HL-60/S4 treated with phorbol 12-myristate 13-acetate at 8.2 ng/mL for 4 days and 3 days (cell line): ENCODE results near the gene PLOD1.
"Not testable (repeated sequence)": the region's sequence is repeated elsewhere in the genome, so short reads cannot be mapped to it uniquely, and the experiment has no call there.

ENCODE experiments used
- in situ Hi-C: fragments of 300-500 bp; cut with MboI; formaldehyde crosslinking; loops from 2 replicates; pipeline ENCODE4 v1.15.0; 2022; ENCODE audit warnings: low sequenced_read_pairs

Gene PLOD1

DNA sequence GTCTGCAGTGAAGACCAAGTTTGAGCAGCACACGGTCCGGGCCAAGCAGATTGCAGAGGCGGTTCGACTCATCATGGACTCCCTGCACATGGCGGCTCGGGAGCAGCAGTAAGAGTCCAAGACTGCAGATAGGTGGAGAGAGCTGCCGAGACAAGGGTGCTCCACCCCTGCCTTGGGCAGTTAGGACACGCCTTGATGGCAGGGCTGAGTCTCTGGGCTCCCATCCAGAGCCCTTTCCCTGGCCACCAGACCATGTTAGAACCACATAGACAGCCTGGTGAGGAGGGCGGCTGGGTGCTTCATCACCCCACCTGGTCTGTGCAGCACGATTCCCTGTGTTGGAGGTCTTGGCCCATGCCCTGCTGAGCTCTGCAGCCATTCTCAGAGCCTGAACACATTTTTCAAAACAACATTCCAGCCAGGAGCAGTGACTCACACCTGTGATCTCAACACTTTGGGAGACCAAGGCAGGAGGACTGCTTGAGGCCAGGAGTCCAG is 67.5 kb downstream of the PLOD1 start:
- in situ Hi-C loops = no loop called here

DNA sequence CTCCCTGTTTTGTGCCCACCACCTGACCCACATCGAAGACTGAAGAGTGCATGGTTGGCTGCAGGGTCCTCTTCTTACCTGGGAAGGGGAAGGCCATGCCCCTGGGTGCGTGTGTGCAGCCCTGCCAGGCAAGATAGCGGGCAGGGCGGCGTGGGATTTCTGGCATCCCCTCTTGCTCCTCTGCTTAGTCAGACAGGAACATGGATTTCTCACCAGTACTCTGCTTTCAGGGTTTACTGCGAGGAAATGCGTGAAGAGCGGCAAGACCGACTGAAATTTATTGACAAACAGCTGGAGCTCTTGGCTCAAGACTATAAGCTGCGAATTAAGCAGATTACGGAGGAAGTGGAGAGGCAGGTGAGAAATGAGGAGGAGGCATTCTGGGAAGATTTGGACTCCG is 69.2 kb downstream of the PLOD1 start:
- in situ Hi-C loops = no loop called here

DNA sequence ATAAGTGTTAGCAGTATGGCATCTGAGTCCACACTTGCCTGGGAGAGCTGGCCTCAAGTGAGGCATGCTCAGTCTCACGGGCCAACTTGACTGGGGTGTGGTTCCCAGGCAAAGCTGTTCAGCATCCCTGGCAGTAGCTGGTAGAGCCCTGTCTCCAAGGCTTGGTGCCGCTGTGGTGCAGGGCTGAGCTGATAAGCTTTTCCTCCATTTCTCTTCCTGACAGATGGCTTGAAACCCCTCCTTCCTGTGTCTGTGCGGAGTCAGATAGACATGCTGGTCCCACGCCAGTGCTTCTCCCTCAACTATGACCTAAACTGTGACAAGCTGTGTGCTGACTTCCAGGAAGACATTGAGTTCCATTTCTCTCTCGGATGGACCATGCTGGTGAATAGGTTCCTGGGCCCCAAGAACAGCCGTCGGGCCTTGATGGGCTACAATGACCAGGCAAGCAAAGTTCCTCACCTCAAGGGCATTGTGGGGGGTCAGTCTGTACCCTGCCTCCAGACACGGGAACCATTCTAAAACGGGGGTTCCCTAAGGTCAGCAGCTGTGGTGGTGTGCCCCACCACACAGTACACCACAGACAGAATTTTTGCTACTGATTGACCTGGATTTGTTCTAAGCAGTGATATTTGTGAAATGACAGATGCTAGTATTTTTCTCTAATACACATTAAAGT is 71.1 kb downstream of the PLOD1 start:
- in situ Hi-C loops = no loop called here

DNA sequence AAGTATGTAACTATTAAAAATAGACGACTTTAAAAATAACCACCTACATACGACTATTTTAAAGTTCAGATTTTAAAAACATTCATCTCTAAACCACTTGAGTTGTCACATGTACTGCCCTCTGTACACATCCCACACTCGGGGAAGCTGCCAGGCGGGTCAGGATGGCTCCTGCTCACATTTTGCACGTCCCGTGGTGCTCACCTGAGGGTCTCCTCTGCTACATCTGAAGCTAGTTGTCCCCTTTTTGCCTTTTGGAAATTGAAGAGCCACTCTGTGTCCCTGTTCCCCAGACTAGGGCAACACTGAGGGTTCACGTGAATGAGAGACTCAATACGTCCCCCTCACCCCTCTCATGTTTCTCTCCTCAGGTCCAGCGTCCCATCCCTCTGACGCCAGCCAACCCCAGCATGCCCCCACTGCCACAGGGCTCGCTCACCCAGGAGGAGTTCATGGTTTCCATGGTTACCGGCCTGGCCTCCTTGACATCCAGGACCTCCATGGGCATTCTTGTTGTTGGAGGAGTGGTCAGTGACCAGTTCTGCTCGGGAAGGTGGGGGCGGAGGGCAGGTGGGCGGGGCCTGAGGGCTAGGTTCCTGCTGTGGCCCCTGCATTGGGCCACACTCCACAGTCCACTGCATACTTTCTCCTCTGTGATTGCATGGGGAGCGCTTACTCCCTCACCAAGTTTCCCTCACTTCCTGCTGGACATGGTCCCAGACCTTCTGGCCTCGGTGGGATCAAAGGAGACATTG is 71.8 kb downstream of the PLOD1 start:
- in situ Hi-C loops = no loop called here

DNA sequence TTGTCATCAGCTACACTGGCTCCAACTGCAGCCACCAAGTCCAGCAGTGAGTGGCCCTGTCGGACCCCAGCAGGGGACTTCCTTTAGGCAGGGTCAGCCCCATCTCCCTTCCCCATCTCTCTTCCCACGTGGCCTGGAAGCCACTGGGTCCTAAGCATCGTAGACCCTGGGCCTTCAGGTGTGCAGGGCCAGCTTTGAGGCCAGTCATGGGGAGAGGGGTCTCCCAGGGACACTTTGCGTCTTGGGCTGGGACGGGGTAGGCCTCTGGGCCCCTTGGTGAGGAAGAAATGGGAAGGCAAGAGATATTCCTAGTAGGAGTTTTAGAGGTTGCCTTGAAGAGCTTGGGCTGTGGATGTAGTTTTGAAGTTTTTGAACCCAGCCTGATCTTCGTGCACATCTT is 72.7 kb downstream of the PLOD1 start:
- in situ Hi-C loops = no loop called here

DNA sequence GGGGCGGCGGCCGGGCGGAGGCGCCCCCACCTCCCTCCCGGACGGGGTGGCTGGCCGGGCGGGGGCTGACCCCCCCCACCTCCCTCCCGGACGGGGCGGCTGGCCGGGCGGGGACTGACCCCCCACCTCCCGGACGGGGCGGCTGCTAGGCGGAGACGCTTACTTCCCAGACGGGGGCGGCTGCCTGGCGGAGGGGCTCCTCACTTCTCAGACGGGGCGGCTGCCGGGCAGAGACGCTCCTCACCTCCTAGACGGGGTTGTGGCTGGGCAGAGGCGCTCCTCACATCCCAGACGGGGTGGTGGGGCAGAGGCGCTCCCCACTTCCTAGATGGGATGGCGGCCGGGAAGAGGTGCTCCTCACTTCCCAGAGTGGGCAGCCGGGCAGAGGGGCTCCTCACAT is 73.8 kb downstream of the PLOD1 start:
- in situ Hi-C loops = not testable (repeated sequence)

DNA sequence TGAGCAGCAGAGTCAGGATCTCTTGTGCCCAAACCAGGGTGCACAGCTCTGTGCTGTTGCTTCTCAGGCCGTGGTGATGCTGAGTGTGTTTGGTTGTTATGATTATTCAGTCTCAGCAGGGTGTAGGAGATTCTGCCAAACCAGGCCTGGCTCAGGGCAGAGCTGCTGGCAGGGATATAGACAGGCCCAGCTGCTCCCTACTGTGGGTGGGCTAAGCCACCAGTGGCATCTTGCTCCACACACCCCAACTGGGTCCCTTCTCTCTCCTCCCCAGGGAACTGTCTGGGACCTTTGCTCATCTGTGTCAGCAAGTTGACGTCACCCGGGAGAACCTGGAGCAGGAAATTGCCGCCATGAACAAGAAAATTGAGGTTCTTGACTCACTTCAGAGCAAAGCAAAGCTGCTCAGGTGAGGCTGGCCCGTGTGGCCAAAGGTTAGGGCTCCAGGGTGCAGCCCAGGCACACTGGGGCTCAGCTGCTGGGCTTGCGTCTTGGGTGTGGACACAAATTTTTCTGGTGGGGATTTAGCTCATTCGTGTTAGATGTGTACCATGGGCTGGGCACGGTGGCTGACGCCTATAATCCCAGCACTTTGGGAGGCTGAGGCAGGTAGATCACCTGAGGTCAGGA is 74.9 kb downstream of the PLOD1 start:
- in situ Hi-C loops = no loop called here

DNA sequence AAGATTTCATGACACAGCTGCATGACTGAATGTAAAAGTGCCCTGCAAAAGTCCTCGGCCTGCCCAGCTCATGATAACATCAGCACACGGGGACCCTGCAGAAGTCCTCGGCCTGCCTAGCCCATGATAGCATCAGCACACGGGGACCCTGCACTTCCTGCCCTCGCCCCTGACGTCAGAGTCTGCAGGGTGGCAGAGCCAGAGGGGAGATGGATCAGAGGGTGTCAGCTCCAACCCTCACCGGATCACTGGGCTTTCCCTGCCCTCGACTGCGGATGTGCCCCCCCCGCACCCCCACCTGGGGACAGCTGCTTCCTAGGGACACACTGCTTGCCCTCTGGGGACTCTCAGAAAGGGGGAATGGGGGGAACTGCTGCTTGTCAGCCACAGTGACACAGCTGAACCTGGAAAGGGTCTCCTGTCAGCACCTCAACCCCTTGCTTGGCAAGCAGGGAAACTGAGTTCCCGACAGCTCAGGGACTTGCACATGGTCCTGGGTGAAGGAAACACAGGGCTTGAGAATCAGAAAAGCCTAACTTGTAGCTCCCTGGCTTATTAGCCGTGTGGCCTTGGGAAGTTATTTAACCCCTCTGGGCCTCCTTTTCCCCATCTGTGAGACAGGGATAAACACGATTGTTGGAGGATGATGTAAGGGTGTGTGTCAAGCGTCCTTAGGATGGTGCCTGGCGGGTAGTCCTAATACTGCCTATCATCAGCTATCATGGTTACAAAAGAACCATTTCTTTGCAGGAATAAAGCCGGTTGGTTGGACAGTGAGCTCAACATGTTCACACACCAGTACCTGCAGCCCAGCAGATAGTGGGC is 76.4 kb downstream of the PLOD1 start:
- in situ Hi-C loops = no loop called here

DNA sequence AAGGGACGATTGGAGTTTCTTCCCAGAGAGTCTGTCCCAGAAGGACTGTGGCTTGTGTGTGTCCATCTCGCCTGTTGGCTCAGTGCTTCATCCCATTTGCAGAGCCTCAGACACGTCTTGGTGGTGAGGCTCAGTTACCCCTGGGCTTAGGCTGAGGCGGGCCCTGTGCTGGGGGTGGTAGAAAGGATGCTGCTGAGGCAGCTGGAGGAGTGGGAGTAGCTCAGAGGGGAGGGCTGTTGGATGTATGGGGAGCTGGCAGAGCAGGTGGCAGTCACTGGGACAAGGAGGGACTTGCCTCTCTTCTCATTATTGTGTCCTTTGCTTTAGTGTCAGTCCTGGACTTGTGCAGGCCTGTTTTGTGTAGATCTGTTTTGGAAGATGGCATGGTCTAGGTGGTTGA is 77.5 kb downstream of the PLOD1 start:
- in situ Hi-C loops = no loop called here

DNA sequence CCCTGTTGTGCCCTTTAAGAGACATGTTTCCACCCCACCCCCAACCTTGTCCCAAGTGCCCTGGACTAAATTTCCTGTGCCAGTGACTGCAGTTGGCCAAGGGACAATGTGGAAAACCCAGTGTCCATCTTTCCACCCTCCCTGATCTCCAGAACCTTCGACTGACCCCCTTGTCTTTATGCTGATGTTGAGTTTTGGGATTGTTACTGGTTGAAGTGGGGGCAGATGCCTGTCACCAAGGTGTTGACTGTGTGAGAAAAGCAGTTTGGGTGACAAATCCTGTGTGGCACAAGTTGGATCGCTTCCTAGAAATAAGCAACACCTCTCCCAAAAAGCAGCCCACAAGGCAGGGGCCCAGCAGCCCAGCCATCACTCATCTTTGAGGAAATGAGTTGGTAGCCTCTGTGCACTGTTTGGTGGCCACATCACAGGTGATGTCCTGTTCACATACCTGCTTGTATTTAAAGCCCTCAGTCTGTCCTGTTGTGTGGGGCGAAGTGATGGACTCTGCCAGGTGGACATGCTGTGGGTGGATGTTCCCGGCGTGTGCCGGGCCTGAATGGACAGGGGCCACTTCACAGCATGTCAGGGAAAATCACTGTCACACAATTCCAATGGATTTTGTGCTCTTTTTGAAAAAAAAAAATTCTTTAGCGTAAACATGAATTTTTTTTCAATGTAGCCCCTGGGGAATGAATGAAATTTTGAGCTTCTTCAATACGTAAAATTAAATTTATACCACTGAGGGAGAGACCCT is 78.2 kb downstream of the PLOD1 start:
- in situ Hi-C loops = no loop called here

DNA sequence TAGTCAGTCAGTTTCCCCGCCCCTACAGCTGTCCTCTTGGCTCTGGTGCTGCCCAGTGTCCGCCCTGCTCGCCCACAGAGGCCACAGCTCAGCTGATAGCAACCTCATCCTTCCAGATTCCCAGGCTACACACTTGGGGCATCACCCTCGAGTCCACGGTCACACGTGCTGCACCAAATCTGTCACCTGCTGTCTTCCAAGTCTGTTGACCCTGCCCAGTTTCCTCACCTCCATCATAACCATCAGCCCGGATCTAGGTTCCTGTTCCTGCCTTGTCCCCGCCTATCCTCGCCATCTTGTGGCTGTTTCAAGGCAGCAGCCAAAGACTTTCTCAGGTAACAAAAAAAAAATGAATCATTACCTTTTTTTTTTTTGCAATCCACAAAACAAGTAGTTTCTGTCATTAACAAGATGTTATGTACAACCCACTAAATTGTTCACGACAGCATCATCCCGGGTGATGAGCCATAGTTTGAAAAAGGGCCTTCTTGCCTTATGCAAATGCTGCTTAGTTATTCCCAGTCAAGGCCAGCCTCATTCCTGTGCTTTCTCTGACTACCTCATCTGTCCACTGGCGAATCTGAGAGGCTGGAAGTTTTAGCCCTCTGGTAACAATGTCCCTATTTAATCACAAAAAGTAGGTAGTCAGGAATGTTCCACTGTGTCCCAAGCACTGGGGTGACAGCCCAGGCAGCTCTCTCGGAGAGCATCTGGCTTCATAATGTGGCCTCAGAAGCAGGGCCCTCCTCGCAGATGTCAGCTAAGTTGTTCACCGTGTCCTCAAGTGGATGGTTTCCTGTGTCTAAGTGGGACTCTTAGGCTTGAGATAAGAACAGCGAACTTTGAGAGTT is 79.8 kb downstream of the PLOD1 start:
- in situ Hi-C loops = no loop called here

DNA sequence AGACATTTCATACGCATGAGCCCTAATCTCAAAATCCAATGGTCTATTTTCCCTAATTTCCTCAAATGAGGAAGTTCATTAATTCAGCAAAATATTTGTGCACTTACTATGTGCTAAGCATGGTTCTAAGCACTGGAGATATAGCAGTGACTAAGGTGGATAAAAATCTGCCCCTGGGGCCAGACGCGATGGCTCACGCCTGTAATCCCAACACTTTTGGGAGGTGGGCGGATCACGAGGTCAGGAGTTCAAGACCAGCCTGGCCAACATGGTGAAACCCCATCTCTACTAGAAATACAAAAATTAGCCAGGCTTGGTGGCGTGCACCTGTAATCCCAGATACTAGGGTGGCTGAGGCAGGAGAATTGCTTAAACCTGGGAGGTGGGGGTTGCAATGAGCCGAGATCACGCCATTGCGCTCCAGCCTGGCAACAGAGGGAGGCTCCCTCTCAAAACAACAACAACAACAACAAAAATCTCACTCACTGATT is 80.5 kb downstream of the PLOD1 start:
- in situ Hi-C loops = no loop called here

DNA sequence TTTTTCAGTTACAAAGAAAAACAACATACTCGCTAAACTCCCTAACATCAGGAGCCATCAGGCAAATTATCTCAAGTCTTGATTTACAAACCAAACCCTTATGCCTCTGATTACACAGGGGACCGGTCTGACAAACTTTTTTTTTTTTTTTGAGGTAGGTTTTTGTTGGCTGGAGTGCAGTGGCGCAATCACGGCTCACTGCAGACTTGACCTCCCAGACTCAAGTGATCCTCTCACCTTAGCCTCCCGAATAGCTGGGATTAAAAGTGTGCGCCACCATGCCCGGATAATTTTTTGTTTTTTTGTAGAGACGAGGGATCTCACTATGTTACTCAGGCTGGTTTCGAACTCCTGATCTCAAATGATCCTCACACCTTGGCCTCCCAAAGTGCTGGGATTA is 81.0 kb downstream of the PLOD1 start:
- in situ Hi-C loops = no loop called here

DNA sequence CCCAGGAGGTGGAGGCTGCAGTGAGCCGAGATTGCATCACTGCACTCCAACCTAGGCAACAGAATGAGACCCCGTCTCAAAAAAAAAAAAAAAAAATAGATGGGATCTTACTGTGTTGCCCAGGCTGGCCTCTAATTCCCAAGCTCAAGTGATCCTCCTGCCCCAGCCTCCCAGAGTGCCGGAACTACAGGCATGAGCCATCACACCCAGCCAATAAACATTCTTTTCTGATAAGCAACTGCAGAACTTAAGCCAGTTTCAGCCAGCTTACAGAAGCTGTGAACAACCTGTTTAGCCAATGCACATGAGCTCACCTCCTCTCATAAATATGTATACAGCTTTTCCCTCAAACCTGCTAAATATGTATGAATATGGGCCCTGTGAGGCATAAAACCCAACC is 81.7 kb downstream of the PLOD1 start:
- in situ Hi-C loops = no loop called here

DNA sequence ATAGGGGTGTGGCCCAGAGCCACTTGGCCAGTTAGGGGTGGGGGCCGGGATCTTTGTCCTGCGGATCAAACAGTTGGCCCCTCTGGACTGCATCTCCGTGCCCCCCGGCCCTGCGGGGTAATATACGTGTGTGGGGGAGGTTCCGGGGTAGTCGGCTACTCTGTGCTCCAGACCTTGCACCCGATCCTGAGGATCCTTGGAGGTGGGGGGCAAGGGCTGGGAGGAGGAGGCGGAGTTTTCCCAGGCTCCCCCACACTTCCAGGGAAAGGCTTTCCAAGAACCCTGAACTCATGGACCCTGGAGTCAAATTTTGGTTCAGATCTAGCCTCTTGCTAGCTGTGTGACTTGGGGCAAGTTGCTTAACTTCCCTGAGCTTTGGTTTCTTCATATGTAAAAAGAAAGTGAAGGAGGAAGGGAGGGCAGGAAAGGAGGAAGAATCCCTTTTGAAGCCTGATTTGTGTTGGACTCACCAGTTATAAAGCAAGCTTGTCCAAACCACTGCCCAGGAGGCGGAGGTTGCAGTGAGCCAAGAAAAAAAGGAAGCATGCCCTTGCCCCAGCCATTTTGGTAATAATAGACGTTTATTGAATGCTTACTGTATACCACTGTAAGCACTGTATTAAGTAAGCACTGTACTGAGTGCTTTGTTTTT is 85.5 kb downstream of the PLOD1 start:
- in situ Hi-C loops = no loop called here

DNA sequence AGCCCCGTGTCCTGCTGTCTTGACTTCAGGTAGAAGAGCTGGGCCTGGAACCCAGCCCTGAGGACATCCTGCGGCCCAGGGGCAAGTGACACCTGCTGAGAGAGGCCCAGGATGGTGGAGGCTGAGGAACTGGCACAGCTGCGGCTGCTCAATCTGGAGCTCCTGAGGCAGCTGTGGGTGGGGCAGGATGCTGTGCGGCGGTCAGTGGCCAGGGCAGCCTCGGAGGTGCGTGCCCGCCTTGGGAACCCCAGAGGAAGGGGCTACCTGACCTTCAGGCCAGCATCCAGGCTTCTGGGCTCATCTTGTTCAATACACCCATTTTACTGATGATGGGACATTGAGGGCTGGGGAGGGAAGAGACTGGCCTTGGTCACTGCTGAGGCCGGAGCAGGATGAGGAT is 87.1 kb downstream of the PLOD1 start:
- in situ Hi-C loops = no loop called here

DNA sequence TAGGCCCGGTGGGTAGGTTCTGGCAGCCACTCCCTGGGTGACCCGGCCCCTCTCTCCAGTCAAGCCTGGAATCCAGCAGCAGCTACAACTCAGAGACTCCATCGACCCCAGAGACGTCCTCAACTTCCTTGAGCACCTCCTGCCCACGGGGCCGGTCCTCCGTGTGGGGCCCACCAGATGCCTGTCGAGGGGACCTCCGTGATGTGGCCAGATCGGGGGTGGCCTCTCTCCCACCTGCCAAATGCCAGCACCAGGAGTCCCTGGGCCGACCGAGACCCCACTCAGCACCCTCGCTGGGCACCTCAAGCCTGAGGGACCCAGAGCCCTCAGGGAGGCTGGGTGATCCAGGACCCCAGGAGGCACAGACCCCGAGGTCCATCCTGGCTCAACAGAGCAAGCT is 87.5 kb downstream of the PLOD1 start:
- in situ Hi-C loops = no loop called here
